ENCODE results near the gene METRNL.

METRNL gene

GRCh38 chr17:83071966-83072562 is 7.3 kb upstream of the METRNL start:
- Histone ChIP-seq H3K4me3 (ENCODE audit: severe bottlenecking) (no peak overlapping the region), H3K27me3 (ENCODE audit: insufficient read depth, poor library complexity, severe bottlenecking) (no peaks in the 10 kb centered on the region), H3K36me3 (ENCODE audit: low read depth) (no peaks in the 10 kb centered on the region), H3K4me1 (ENCODE audit: insufficient read depth, poor library complexity, severe bottlenecking) (peaks cover 9% of the 10 kb centered on the region), H3K27ac (ENCODE audit: poor library complexity, severe bottlenecking) (no peak overlapping the region), H3K9me3 (ENCODE audit: severe bottlenecking) (no peaks in the 10 kb centered on the region)
- TF ChIP-seq, protein P1, sequence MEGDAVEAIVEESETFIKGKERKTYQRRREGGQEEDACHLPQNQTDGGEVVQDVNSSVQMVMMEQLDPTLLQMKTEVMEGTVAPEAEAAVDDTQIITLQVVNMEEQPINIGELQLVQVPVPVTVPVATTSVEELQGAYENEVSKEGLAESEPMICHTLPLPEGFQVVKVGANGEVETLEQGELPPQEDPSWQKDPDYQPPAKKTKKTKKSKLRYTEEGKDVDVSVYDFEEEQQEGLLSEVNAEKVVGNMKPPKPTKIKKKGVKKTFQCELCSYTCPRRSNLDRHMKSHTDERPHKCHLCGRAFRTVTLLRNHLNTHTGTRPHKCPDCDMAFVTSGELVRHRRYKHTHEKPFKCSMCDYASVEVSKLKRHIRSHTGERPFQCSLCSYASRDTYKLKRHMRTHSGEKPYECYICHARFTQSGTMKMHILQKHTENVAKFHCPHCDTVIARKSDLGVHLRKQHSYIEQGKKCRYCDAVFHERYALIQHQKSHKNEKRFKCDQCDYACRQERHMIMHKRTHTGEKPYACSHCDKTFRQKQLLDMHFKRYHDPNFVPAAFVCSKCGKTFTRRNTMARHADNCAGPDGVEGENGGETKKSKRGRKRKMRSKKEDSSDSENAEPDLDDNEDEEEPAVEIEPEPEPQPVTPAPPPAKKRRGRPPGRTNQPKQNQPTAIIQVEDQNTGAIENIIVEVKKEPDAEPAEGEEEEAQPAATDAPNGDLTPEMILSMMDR (IDR thresholded peaks at IDR 0.05; ENCODE audit: poor library complexity, severe bottlenecking), result no peak
- no peak for ATAC-seq (ENCODE audit: low read depth)
- no peak for DNase-seq (ENCODE audit: low spot score)

- DNase-seq (ENCODE audit: low spot score) (no peak), ATAC-seq (ENCODE audit: low read depth) (no peak)
- Histone ChIP-seq H3K27me3 (ENCODE audit: insufficient read depth, poor library complexity, severe bottlenecking) (no peaks in the 10 kb centered on the region), H3K27ac (ENCODE audit: poor library complexity, severe bottlenecking) (no peak overlapping the region), H3K36me3 (ENCODE audit: low read depth) (no peaks in the 10 kb centered on the region), H3K4me1 (ENCODE audit: insufficient read depth, poor library complexity, severe bottlenecking) (peaks cover 9% of the 10 kb centered on the region), H3K9me3 (ENCODE audit: severe bottlenecking) (no peaks in the 10 kb centered on the region), H3K4me3 (ENCODE audit: severe bottlenecking) (no peak overlapping the region)
- TF ChIP-seq, protein P1 (IDR thresholded peaks at IDR 0.05; ENCODE audit: poor library complexity, severe bottlenecking), result no peak
These were observed 6.6 kb upstream of the METRNL start for GRCh38 chr17:83072600-83073358.

DNA sequence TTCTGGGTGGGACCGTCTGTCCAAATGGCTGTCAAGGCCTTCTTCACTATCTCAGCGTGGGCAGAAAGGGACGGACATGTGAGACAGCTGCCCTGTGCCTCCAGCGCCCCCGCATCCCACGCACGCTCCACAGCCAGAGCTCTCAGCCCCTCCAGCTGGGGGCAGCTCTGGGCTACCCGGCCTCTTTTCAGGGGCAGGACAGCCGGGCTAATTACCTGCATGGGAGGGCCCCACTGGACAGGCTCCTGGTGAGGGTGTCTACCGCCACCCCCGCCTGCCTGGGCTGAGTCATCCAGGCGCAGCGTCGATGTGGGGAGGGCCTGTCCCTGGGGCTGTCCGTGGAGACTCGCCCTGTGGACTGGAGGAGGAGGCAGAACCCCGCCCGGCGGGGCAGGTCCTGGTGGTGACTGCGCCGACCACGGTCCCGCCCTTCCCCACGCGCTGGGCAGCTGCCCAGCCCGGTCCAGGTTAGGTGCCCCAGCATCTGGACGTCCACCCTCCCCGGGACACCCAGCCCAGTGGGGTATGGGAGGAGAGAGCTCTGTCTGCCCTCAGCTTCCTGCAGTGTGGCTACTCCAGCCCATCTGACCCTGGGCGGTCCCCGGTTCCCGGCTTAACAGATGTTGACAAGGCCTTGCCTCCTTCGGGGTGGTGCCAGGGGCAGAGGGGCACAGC is 5.9 kb upstream of the METRNL start:
- Histone ChIP-seq H3K4me1 (ENCODE audit: insufficient read depth, poor library complexity, severe bottlenecking) (peaks cover 9% of the 10 kb centered on the region), H3K27ac (ENCODE audit: poor library complexity, severe bottlenecking) (no peak overlapping the region), H3K36me3 (ENCODE audit: low read depth) (no peaks in the 10 kb centered on the region), H3K27me3 (ENCODE audit: insufficient read depth, poor library complexity, severe bottlenecking) (peaks cover 6% of the 10 kb centered on the region), H3K9me3 (ENCODE audit: severe bottlenecking) (no peaks in the 10 kb centered on the region), H3K4me3 (ENCODE audit: severe bottlenecking) (no peak overlapping the region)
- TF ChIP-seq, protein P1 (IDR thresholded peaks at IDR 0.05; ENCODE audit: poor library complexity, severe bottlenecking), result peak; percentile 11
- DNase-seq (ENCODE audit: low spot score), result no peak
- peak; percentile 85 for ATAC-seq (ENCODE audit: low read depth)

GRCh38 chr17:83074486-83075223 is 4.8 kb upstream of the METRNL start:
- Histone ChIP-seq H3K4me3 (ENCODE audit: severe bottlenecking) (no peak overlapping the region), H3K27me3 (ENCODE audit: insufficient read depth, poor library complexity, severe bottlenecking) (peaks cover 10% of the 10 kb centered on the region), H3K27ac (ENCODE audit: poor library complexity, severe bottlenecking) (no peak overlapping the region), H3K4me1 (ENCODE audit: insufficient read depth, poor library complexity, severe bottlenecking) (peaks cover 9% of the 10 kb centered on the region), H3K9me3 (ENCODE audit: severe bottlenecking) (no peaks in the 10 kb centered on the region), H3K36me3 (ENCODE audit: low read depth) (no peaks in the 10 kb centered on the region)
- DNase-seq (ENCODE audit: low spot score) (no peak), ATAC-seq (ENCODE audit: low read depth) (no peak)
- TF ChIP-seq, protein P1 (IDR thresholded peaks at IDR 0.05; ENCODE audit: poor library complexity, severe bottlenecking), result no peak

Measured in RWPE2 (cell line).